DOHH2 (cell line): ENCODE data around the gene MGAT1.

Experiments used
- EZH2phosphoT487 ChIP-seq: fragments of 200-600 bp; sonication (generic); IDR thresholded peaks from 2 replicates; pipeline ENCODE4 v1.6.1; 2017; ENCODE audit warnings: borderline replicate concordance, mild to moderate bottlenecking, antibody characterized with exemption, low read length, moderate library complexity, mixed read lengths
- TF ChIP-seq, protein P1 (sequence below): fragments of 200-600 bp; sonication (generic); IDR thresholded peaks from one replicate; pipeline ENCODE4 v1.5.1; 2014; ENCODE audit warnings: antibody characterized with exemption, mild to moderate bottlenecking, low read depth, low read length; ENCODE audit not compliant: poor library complexity, severe bottlenecking

GRCh38 chr5:180795771-180796313 is 6.8 kb downstream of the MGAT1 start:
- TF ChIP-seq, protein P1, sequence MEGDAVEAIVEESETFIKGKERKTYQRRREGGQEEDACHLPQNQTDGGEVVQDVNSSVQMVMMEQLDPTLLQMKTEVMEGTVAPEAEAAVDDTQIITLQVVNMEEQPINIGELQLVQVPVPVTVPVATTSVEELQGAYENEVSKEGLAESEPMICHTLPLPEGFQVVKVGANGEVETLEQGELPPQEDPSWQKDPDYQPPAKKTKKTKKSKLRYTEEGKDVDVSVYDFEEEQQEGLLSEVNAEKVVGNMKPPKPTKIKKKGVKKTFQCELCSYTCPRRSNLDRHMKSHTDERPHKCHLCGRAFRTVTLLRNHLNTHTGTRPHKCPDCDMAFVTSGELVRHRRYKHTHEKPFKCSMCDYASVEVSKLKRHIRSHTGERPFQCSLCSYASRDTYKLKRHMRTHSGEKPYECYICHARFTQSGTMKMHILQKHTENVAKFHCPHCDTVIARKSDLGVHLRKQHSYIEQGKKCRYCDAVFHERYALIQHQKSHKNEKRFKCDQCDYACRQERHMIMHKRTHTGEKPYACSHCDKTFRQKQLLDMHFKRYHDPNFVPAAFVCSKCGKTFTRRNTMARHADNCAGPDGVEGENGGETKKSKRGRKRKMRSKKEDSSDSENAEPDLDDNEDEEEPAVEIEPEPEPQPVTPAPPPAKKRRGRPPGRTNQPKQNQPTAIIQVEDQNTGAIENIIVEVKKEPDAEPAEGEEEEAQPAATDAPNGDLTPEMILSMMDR: no peak
- no peak for TF ChIP-seq EZH2phosphoT487
